GM18861 (cell line): ENCODE data around the gene DPEP2.
"Not testable (repeated sequence)": the region's sequence is repeated elsewhere in the genome, so short reads cannot be mapped to it uniquely, and the experiment has no call there.

ENCODE experiments used
- ATAC-seq: cut with Tn5 transposase; IDR thresholded peaks from one replicate; pipeline ENCODE4 v1.9.1; 2021; ENCODE audit not compliant: unreplicated experiment

DPEP2 gene

GRCh38 chr16:67939507-67940445 lies 59.5 kb downstream of the DPEP2 start:
- no peak for ATAC-seq

- not testable (repeated sequence) for ATAC-seq
Observed at GRCh38 chr16:67937713-67938112, 61.6 kb downstream of the DPEP2 start.
